ENCODE data around the gene ZNF467. TPM values are rescaled to one million over a fixed set of nuclear protein-coding genes. Genes with fewer than 3 reads are reported as not detected.

Gene ZNF467
- total and polyA plus RNA-seq, 8 donors = 3.1 to 16.4 (median 12.2) TPM; not detected in 1

DNA sequence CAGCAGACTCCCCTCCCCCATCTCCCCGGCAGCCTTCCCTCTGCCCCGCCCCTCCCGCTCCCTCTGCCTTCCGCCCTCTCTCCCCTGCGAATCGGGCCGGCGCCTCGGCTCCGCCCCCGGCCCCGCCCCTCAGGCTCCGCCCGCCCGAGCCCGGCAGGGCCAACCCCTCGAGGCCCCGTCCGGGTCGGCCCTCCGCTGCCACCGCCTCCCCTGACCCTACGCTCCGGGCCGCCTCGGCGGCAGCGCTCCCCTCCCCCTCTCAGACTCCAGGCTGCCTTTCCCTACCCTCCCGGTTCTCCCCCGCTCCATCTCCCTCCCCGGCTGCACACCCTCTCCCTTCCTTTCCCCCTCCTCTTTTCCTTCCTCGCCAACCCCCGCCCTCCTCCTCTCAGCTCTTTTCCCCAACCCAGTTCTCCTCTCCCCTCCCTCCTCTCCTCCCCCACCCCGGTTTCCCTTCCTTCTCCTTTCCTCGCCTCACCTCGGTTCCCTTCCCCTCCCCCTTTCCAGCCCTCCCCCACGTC lies 1.6 kb downstream of the ZNF467 start:
- peak overlapping the region; percentile 69 to 91 (median 87) for H3K27ac ChIP-seq
- peaks cover 9 to 41% (median 32%) of the 10 kb centered on the region in 4 donors for H3K36me3 ChIP-seq
- TF ChIP-seq CTCF (IDR thresholded peaks at IDR 0.05) (no peak), POLR2AphosphoS5 (IDR thresholded peaks at IDR 0.05) (peak in 2 of 3 donors; percentile 19 to 34)
- peaks cover 22 to 58% (median 39%) of the 10 kb centered on the region in 4 donors for H3K4me1 ChIP-seq
- 0 to 3% (median 2%) methylated on average over 11 to 37 of the region's 37 CpGs for WGBS, 5 donors
- H3K27me3 ChIP-seq = peaks cover 0 to 9% (median 0%) of the 10 kb centered on the region in 3 donors
- no peaks in the 10 kb centered on the region for H3K9me3 ChIP-seq
- intact Hi-C loops (cut with DNase I; ENCODE audit: low total_unique reads) = no loop called here
- peak; percentile 95 to 98 for DNase-seq
- peak overlapping the region; percentile 70 to 78 (median 78) for H3K4me3 ChIP-seq

GRCh38 chr7:149770728-149771636 lies 2.4 kb downstream of the ZNF467 start:
- 29 to 47% (median 38%) methylated on average over 16 of the region's 16 CpGs for WGBS, 5 donors
- H3K27ac ChIP-seq = peak overlapping the region; percentile 26 to 91 (median 87)
- peak; percentile 34 to 61 for DNase-seq

GRCh38 chr7:149769915-149770314 lies 3.5 kb downstream of the ZNF467 start:
- intact Hi-C loops (cut with DNase I; ENCODE audit: low total_unique reads) = no loop called here

More at GRCh38 chr7:149770728-149771636, 2.4 kb downstream of the ZNF467 start:
- peaks cover 22 to 52% (median 35%) of the 10 kb centered on the region in 4 donors for H3K4me1 ChIP-seq
- intact Hi-C loops (cut with DNase I; ENCODE audit: low total_unique reads) = no loop called here
- peaks cover 9 to 49% (median 40%) of the 10 kb centered on the region in 4 donors for H3K36me3 ChIP-seq
- peaks cover 0 to 13% (median 0%) of the 10 kb centered on the region in 3 donors for H3K27me3 ChIP-seq
- TF ChIP-seq EP300 (IDR thresholded peaks at IDR 0.05) = no peak
- TF ChIP-seq POLR2A (IDR thresholded peaks at IDR 0.05) = no peak
- TF ChIP-seq POLR2AphosphoS5 (IDR thresholded peaks at IDR 0.05) = no peak
- no peaks in the 10 kb centered on the region for H3K9me3 ChIP-seq
- H3K4me3 ChIP-seq = peak overlapping the region; percentile 70 to 78 (median 78)

DNA sequence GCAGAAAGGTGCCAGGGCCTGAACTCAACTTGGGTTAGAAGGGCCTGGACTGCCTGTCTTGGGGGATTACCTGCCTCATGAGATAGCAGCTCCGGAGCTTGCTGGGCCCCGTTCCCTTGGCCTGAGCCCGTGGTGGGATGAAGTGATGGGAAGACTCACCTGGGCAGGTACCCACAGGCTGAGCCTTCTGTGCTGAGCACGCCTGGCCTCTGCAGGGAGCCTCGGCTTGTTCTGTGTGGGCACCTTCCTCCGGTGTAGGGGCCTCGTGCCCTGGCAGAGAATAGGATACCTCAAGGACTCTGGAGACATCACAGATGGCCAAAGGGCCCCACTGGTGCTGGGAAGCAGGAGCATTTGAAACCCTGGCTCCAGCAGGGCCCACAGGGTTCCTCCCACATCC lies 4.5 kb downstream of the ZNF467 start:
- H3K4me3 ChIP-seq = no peak overlapping the region
- no peak overlapping the region for H3K27ac ChIP-seq
- no peaks in the 10 kb centered on the region for H3K9me3 ChIP-seq
- peaks cover 12 to 37% (median 19%) of the 10 kb centered on the region in 4 donors for H3K4me1 ChIP-seq
- H3K36me3 ChIP-seq = peaks cover 9 to 69% (median 60%) of the 10 kb centered on the region in 4 donors
- DNase-seq = no peak
- WGBS, 5 donors = 93 to 96% (median 95%) methylated on average over 5 to 7 of the region's 7 CpGs
- intact Hi-C loops (cut with DNase I; ENCODE audit: low total_unique reads) = no loop called here
- H3K27me3 ChIP-seq = peaks cover 0 to 26% (median 0%) of the 10 kb centered on the region in 3 donors
- TF ChIP-seq EP300 (IDR thresholded peaks at IDR 0.05) (no peak), POLR2AphosphoS5 (IDR thresholded peaks at IDR 0.05) (no peak), CTCF (IDR thresholded peaks at IDR 0.05) (no peak), POLR2A (IDR thresholded peaks at IDR 0.05) (no peak)

More at GRCh38 chr7:149769915-149770314, 3.5 kb downstream of the ZNF467 start:
- peaks cover 9 to 59% (median 51%) of the 10 kb centered on the region in 4 donors for H3K36me3 ChIP-seq
- H3K27me3 ChIP-seq = peaks cover 0 to 23% (median 0%) of the 10 kb centered on the region in 3 donors
- DNase-seq = no peak
- no peak overlapping the region for H3K27ac ChIP-seq
- H3K4me3 ChIP-seq = no peak overlapping the region
- H3K4me1 ChIP-seq = peaks cover 22 to 47% (median 29%) of the 10 kb centered on the region in 4 donors
- WGBS, 5 donors = 67 to 86% (median 82%) methylated on average over 2 of the region's 2 CpGs
- no peaks in the 10 kb centered on the region for H3K9me3 ChIP-seq
- TF ChIP-seq CTCF (IDR thresholded peaks at IDR 0.05) (no peak), POLR2A (IDR thresholded peaks at IDR 0.05) (no peak), POLR2AphosphoS5 (IDR thresholded peaks at IDR 0.05) (no peak), EP300 (IDR thresholded peaks at IDR 0.05) (no peak)
